HG02870 (cell line): ENCODE data around the gene TMEM154.

Experiments used
- ATAC-seq: cut with Tn5 transposase; IDR thresholded peaks from one replicate; pipeline ENCODE4 v1.9.1; 2021; ENCODE audit warnings: mild to moderate bottlenecking, moderate library complexity; ENCODE audit not compliant: unreplicated experiment

Gene TMEM154, protein sequence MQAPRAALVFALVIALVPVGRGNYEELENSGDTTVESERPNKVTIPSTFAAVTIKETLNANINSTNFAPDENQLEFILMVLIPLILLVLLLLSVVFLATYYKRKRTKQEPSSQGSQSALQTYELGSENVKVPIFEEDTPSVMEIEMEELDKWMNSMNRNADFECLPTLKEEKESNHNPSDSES

DNA sequence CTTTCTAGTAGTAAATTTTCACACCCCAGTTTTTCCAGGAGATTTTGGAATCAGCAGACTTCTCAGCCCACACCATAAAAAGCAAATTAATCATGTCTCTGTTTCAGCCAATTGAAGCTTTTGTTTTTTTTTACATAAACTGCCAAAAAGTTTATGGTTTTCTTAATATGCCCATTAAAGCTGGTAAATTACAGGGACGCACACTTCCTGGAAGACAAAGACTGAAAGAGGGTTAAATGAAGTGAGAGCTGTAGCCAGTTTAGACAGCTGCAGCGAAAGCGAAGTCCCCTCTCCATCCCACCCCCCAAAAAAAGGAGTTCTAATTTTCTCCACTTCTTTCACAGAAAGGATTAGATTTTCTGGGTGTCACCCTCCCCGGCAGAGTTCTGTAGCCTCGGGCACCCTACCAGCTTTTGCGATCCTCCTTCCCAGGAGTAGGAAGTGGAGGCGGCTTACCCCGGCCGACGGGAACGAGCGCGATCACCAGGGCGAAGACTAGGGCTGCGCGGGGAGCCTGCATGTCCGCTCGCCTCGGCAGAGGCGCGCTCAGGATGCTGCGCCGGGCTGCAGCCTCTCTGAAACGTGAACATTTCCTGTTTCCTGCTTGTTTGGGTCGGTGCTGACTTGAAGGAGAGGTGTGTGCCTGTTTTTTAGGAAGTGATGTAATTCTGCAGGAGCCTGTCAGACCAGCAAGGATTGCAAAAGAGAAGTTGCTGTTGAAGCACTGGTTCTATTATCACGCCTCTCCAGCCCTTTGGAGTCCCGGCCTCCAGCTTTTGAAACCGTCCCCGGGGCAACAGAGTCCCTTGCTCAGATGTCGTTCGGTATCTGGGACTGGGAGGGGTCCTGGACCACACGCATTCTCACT lies at the start of gene TMEM154:
Gene TMEM154 (minus strand): TSS at position 584 of the 868 bp plus-strand sequence. CDS start 64 bp downstream, at position 520.
- ATAC-seq = peak; percentile 58

- ATAC-seq = no peak
These were observed 49.7 kb upstream of the TMEM154 start for GRCh38 chr4:152729466-152729865.

DNA sequence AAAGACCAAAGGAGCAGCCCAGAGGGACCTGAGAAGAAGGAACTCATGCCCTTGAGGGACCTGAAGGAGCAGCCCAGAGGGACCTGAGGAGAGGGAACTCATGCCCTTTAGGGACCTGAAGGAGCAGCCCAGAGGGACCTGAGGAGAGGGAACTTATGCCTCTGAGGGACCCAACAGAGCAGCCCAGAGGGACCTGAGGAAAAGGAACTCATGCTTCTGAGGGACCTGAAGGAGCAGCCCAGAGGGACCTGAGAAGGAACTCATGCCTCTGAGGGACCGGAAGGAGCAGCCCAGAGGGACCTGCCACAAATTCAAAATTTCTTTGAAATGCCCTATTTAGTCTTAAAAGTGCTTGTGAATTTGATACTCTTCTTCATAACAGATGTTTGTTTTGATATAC lies 48.5 kb upstream of the TMEM154 start:
- ATAC-seq = no peak

DNA sequence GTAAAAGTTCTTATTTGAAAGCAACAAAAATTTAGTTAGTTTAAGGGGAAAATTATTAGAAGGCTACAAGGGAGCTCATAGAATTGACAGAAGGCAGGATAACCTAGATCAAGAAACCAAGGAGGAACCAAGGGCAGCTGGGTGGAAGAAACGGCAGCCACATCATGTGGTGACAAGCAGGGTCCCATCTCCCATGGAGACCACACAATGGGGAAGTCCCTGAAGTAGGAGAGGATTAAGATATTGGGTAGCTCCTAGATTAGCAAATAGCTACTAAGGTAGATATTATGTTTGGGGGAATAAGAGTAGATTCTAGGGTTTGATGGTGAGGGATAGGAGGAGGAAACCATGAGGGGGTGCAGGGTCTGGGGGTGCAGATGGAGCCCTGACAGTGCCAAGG lies 48.0 kb upstream of the TMEM154 start:
- ATAC-seq = no peak

GRCh38 chr4:152724494-152724893 lies 44.7 kb upstream of the TMEM154 start:
- no peak for ATAC-seq

- no peak for ATAC-seq
These were observed 43.4 kb upstream of the TMEM154 start for GRCh38 chr4:152723236-152723635.

DNA sequence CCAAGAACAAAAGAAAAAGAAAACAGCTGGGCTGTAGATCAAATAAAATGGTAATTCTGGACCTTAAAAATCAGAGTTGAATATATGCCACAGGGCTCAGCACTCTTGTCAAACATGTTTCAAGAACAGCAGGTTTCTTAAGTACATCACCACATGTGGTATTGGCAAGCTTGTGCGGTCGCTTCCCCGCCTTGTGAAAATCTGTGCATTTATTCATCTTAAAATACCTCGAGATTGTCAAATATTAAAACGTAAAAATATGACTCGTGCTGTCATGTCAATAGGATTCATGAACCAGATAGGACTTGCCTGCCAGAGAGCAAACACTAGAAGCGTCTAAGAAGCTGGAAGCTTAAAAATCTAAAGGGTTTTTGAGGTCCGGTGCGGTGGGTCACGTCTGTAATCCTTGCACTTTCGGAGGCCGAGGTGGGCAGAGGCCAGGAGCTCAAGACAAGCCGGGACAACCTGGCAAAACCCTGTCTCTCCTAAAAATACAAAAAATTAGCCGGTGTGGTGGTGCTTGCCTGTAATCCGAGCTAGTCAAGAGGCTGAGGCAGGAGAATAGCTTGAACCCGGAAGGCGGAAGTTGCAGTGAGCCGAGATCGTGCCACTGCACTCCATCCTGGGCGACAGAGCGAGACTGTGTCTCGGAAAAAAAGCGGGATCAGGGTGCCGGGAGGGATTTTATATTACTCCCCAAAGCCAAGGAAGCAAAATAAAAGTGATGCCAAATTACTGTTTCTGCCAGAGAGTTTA lies 40.2 kb upstream of the TMEM154 start:
- no peak for ATAC-seq

GRCh38 chr4:152719291-152719690 lies 39.5 kb upstream of the TMEM154 start:
- no peak for ATAC-seq

- ATAC-seq = no peak
These were observed 35.3 kb upstream of the TMEM154 start for GRCh38 chr4:152715076-152715475.

DNA sequence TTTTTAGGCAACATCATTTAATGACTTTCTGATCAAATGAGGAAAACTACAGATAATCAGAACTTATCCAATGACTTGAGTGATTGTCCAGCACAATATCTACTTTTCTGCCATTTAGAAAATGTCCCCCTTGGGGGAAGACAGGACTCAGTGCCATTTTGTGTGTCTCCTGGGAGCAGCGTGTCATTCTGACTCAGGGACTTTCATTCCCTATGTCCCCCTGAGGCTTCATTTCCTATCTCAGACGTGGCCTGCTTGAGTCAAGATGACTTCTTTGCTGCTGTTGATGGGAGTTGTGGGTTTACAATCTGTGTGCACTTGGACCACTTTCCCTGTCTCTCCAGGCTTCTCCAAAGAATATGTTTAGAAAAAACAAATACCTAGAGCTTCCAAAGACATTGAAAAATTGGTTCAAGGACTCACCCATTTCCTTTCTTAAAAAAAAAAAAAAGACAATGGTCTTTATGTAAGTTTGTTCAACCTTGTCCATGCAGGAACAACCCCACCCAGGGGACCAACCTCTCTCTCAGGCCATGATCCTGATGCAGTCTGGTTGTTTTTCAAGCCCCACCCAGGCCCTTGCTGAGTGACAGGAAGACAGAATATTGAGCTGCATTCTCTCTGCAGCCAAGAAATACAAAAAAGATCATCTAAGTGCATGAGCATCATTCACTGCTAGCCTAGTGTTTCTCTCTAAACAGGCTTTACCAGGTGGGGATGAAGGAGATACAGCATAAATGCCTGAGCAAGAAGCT lies 34.3 kb upstream of the TMEM154 start:
- ATAC-seq = no peak

- peak; percentile 57 for ATAC-seq
These were observed 30.1 kb upstream of the TMEM154 start for GRCh38 chr4:152709675-152710438.

GRCh38 chr4:152708796-152709195 lies 29.0 kb upstream of the TMEM154 start:
- ATAC-seq = no peak

- ATAC-seq = no peak
These were observed 28.6 kb upstream of the TMEM154 start for GRCh38 chr4:152708361-152708760.

- ATAC-seq = no peak
These were observed 27.8 kb upstream of the TMEM154 start for GRCh38 chr4:152707632-152708031.

GRCh38 chr4:152705903-152706302 lies 26.1 kb upstream of the TMEM154 start:
- no peak for ATAC-seq

GRCh38 chr4:152704788-152705187 lies 25.0 kb upstream of the TMEM154 start:
- ATAC-seq = no peak

GRCh38 chr4:152700151-152700550 lies 20.4 kb upstream of the TMEM154 start:
- ATAC-seq = no peak

GRCh38 chr4:152699313-152699712 lies 19.5 kb upstream of the TMEM154 start:
- no peak for ATAC-seq

DNA sequence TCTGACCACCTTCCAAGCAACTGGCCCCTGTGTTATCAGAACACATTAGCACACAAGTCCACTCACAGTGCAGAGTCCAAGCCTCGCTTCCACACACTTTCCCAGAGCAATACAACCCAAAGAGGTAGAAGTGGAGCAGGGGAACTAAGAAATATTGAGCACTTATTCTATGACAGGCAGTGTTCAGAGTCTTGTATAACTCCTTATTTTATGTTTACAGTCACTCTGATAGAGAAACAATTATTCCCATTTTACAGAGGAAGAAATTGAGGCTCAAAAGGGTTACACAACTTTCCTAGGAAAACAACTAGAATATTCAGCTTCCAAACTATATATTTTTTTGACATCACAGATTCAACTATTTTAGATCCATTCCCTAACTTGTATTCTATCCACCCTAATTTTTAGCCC lies 18.3 kb upstream of the TMEM154 start:
- ATAC-seq = no peak
